CD4-positive, alpha-beta T cell treated with Interleukin-6 for 4 hours (primary cell): ENCODE data around the gene PDHX.
"Not testable (repeated sequence)": the region's sequence is repeated elsewhere in the genome, so short reads cannot be mapped to it uniquely, and the experiment has no call there.

Experiments
- DNase-seq: peaks from one replicate; pipeline ENCODE4 v3.0.0-alpha.2; 2020; ENCODE audit warnings: mixed read lengths

Gene PDHX

DNA sequence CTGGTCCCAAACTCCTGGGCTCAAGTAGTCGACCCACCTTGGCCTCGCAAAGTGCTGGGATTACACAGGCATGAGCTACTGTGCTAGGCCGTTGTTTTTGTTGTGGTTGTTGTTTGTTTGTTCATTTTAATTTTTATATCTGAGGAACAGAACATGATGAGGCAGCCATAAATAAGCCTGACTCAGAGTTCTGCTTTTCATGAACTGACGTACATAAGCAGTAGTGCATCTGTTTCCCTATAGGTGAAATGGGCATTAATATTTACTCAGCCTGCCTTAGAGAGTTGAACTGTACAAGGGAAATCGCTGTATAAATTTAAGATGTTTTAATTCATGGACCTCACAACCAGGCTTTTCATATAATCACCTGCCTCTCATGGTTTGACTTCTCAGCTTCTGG, 80.5 kb downstream of the PDHX start:
- DNase-seq = no peak

DNA sequence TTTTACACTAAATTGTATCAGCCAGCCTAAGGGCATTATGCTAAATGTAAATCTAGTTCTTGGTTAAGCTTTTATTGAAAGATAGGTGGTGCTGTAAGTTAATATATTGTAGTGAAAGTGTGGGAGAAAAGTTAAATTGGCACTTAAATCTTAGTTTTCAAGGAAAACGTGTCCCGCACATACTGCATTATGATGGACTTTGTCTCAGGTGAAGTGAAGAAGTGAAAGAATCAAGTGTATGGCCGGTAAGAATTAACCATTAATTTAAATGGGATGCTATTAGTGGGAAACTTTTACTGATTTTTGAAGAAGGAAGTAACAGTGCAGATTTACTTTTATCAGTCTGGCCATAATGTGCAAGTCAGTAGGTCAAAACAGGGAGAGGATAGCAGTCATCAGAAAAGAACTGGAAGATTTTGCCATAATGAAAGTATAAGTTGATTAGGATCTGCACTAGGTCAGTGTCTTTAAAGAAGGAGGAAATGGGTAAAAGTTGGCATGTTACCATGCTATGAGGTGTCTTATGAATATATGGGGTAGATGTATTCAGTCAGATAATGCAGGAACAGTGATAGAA, 81.6 kb downstream of the PDHX start:
- DNase-seq = no peak

DNA sequence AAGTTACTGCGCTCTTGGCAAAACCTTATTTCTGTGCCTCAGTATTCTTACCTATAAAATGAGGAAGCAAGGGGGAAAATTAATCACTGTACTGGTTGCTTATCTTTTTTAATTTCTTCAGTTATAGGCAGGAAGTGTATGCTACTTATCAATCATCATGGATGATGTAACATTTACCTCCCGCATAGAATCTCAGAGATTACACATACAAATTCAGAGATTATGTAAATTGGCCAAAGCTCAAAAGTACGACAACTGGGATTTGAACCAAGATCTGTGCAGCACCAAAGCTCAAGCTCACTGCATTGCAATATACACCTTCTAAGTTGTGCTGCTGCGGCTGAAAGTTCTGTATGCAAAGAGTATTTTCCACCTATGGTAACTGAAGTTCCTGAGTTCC, 83.0 kb downstream of the PDHX start:
- no peak for DNase-seq

DNA sequence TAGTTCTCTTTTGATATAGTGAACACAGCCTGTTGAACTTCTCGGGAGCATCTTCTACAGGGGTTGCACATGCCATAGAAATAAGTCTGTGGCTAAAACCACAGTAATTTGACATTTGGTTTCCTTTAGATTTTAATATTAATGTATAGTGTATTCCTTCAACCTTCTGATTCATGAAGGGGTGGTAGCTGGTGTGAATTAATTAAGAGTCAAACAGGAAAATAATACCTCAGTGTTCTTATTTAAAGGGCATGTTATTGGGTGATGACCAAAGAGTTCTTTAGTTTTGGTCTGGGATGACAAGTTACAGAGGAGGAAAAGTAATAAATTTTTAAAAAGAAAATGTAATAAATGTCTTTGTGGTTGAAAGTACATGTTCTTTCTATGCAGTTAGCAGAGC, 86.8 kb downstream of the PDHX start:
- no peak for DNase-seq

DNA sequence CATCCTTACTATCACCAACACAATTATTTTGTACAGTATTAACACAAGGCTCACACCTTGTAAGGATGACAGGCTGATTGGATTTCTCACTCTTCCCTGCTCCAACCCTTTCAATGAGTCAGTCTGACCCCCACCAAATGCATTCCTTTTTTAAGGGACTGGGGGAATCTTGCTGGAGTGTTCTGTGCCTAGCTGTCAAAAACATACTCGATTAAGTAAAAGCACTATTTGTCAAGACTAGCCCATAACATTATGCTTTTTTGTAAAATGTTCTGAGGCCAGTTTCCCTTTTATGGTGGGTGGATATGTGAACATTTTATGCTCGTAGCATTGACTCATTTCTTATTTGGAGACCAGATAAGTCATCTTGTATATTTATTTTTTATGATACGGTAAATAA, 87.2 kb downstream of the PDHX start:
- no peak for DNase-seq

DNA sequence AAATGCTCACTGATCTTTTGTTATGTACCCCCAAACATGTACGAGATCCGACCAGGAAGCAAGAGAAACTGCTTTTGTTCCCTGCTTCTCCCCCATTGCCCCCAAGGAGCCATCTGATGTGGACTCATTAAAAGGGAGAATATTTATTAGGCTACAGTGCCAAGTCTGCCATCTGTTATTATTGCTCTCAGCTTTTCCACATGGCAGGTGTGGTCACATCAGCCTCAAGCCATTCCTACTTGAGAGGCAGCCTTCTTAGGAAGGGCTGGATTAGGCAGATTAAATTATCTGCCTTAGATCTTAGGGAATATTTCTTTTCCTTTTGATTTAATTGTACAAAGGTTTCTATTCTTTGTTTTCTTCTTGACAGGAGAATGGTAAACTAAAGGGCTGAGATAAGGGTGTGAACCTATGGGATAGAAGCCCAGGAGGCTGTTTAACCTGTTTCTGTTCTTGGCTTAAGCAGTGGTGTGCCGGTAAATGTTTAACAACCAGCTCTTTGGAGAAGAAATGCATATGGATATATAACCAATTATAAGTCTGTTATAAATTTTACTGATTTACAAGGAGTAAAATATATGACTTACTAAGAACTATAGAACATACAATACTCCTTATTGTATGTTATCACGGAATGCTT, 88.8 kb downstream of the PDHX start:
- DNase-seq = no peak

DNA sequence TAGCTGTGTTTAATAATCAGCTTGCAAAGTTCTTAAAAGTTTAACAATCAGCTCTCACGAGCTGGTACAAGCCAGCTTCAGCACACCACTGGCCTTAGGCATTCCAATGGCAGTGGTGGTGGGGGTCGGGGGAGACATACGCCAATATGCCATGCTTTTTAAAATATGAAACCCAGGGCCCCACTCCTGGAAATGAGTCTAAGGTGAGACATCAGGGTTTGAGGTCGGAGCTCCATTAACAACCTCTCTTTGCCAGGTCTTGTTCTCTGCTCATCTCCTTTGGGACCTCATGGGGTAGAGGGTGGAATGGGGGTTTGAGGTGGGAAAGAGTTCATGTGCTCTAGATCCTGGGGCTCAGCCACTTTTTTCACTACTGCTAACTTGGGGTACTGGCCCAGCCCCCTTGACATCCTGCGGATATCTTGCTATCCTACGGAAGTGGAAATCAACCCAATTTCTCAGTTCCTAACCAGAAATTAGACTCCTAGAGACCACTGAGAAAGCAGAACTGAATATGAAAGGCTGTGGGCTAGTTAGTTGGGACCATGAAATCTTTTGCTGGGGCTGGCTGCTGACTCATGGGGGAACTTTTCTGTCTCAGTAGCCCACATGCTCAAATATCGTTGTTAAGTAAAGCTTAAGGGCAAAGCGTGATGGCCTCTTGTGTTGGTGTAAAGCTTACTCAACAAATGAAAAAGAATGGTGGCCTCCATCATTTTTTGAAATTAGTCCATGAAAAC, 90.1 kb downstream of the PDHX start:
- DNase-seq = peak; percentile 33

DNA sequence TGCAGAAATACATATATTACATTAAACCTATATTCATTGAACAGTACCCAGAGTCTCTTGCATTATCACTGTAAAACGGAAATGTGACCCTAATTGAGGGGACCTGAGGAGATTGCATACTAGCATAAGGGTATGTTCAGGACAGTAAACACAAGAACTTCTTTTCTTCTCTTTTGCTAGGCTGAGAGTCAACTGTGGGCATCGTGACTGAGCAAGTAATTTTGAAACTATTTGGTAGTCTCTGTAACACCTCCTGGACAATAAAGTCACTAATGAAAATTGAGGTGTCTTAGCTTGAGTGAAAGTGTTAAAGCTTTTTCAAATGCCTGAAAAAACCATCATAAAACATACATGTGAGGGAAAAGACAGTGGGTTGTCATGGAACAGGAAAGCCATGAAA, 90.9 kb downstream of the PDHX start:
- DNase-seq = no peak

DNA sequence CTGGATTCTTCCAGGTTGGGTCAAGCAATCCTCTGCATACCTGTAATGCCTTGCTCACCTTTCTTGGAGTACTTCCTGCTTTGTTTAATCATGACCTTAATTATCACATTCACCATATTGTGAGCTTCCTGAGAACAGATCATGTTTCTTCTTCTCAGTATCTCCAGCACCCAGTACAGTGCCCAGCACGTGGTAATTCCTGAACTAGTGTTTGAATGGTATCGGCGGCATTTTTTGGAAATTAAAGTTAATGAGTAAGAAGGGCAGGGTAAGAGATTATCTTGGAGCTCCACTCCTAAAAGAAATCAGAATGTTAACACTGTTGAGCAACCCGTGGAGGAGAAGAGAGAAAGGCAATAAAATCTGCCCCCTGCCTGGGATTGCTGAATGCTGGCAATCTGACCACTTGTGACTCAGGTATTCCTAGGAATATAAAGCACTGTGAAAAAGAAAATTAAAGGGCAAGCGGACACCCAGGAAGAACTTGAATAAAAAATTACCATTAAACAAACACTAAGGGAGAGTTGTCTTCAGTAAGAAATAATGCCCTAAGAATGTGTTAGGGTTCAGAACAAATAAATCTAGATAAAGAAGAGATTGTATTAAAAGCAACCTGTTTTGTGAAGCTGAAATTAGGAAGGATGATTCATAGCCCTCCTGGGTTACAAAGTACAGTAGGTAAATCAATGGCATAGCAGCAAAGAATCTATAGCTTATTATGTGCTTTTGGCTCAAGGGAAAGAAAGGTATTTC, 92.9 kb downstream of the PDHX start:
- no peak for DNase-seq

DNA sequence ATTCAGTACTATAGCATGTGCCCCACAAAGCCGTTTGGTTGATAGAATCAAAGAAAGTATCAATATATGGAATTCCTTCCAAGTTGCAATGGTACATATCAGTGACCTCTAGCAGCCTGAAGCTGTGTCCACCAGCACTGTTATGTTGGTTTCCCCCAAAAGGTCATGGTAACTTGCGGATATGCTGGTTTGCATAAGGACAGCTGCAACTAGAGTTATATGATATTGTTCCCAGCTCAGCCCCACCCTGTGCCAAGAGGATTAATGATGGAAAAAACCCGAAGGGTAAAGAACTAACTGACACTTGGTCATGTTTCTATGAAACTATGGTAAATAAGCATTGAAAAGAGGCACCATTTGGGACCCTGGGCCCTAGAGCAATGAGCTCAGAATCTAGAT, 93.5 kb downstream of the PDHX start:
- DNase-seq = no peak

DNA sequence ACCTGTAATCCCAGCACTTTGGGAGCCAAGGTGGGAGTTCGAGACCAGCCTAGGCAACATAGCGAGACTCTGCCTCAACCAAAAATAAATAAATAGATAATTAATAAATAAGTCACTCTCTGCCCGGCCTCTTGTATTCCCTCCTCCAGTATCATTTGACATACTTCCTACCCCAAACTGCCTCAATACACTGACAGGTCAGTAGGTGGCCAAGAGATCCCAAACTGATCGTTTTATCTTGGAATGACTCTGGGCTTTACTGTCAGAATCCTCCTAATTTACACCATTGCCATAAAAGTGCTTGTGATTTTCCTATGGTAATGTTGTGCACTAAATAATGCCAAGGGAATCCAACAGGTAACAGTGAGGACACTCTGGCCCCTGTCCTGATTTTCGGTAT, 94.2 kb downstream of the PDHX start:
- DNase-seq = no peak

DNA sequence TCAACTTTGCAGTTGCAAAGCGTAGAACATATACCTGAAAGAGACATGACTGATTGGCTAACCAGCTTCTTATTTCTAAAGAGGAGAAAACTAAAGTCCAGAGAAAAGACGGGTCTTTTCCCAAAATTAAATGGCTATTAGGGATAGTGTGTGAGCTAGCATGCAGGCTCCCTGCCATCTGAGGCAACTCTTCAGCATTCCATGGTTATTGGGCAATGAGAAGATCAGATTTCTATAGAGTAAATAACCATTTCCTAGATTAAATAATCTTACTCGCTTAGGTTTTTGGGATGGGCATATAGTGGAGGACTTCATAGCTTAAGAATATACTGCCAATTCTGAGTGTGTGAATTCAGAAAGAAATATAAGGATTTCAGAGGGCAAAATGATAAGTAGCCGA, 95.0 kb downstream of the PDHX start:
- DNase-seq = no peak

DNA sequence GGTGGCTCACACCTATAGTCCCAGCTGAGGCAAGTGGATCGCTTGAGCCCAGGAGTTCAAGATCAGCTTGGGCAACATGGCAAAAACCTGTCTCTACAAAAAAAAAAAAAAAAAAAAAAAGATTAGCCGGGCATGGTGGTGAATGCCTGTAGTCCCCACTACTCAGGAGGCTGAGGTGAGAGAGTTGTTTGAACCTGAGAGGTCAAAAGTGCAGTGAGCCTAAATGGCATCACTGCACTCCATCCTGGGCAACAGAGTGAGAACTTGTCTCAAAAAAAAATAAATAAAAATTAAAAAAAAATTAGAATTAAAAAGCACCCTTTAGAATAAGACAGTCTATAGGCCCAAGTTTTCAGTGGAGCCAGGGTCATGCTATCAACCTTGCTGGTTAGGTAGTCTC, 95.5 kb downstream of the PDHX start:
- DNase-seq = no peak

DNA sequence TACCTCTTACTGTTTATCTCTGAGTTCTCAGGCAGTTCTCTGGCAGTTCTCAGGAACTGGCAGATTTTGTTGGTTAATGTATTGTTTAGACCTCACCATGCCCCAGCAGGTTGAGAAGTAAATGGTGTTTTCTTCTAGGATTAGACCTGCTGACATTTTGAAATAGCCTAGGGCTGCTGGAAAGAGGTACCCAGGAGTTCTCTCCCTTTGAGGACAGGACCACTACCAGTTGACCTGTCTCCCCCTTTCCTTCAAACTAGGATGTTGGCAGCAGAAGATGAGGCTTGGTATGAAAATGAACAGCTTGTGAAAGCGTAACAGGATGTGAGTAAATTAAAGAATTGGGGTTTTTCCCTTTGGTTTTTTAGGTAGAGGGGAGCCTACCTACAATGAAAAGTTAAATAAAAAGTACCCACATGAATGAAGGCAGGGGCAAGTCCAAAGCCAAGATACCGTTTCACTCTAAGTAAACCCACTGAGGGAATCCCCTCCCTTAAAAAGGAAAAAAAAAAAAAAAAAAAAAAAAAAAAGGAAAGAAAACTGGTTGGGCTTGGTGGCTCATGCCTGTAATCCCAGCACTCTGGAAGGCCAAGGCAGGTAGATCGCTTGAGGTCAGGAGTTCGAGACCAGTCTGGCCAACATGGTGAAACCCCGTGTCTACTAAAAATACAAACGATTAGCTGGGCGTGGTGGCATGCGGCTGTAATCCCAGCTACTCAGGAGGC, 96.2 kb downstream of the PDHX start:
- no peak for DNase-seq

DNA sequence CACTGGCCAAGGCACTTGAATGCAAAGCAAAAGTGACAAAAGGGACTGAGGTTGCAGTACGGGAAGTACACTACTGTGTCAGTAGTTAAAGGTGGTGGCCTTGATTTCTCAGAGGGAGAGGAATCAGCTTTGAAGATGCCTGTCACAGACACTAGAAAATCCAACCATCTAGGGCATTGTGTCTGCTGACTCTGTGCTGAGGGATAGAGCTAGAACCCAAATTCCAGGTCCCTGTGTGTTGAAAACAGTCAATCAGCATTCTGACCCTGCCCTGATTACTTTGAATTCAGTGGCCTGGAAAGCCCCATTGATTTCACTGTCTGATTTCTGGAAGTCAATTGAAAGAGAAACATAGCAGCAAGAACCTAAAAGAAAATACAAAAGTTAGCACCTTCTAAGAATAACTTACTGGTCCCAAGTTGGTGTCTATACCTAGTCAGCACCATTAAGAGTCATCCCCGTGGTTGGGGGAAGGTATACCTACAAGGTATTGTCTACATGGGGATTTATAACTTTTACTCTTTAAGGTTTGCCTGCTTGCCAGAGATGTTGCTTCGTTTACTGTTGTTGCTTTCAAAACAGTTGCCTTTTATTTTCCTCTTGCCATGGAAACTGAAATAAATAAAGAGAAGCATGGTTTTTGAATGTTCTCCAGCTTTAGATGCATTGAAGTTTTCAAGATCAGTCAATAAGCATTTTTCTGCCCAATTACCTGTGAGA, 97.3 kb downstream of the PDHX start:
- peak; percentile 35 for DNase-seq

DNA sequence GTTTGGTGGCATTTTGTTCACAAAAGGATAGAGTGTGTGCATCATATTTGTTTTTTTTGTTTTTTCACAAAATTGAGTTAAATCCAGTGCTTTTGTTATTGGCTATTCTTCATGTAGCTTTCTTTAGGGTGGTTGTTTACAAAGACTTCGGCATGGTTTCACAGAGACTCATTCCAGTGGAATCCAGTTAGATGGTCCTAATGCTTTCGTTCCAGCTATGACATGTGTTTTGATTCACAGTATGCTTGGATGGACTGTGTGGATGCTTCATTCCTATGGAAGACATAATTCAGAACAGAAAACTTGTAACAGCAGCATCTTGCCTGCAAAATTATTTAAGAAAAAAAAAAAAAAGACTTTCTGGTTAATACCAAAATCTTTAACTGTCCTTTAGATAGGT, 97.9 kb downstream of the PDHX start:
- DNase-seq = no peak

DNA sequence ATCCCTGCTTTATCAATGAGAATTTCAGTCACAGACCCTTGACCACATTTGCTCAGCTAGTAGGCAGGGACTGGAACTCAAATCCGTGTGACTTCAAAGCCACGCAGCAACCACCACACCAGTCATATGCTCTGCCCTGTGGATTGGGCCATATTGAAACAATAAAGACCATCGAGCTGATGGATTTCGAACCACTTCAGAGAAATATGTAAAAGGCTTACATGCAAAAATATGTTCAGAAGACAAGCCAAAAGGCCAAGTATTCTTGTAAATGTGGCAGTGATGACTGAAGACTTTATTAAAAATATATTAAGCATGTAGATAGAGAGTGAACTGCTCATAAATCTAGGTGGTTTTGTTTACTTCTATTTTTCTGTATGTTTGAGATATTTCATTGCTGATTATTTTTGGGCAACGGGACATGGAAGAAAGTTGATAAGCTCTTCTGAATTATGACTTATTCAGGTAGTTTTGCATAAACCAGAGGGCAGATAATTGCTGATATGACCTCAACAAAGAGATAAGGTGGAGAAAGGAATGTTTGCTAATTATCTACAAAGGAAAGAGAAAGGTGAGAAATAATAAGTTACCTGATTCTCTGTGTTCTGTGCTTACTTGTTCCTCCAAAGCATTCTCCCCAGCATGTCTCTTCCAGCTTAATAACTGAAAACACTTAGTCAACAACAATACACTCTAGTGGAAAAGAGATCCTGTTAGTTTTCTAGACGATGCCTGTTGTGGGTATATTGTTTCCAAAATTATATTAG, 99.4 kb downstream of the PDHX start:
- DNase-seq = no peak

DNA sequence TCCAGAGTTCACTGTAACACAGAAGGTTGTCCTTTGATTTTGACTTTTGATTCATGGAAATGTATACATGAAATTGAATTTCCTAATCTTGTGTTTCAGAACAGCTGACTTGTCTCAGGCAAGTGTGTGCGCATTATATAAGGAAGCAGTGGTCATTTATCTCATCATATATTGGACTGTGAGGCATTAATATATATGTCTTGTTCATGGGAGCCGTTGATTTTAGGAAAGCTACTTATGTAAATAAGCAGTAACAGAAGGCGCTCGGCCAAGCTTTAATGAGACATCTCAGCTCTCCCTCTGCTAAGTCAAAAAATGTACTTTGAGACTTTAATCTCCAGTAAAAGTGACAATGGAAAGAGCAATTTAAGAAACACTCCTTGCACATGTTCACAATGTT, 100.5 kb downstream of the PDHX start:
- no peak for DNase-seq

DNA sequence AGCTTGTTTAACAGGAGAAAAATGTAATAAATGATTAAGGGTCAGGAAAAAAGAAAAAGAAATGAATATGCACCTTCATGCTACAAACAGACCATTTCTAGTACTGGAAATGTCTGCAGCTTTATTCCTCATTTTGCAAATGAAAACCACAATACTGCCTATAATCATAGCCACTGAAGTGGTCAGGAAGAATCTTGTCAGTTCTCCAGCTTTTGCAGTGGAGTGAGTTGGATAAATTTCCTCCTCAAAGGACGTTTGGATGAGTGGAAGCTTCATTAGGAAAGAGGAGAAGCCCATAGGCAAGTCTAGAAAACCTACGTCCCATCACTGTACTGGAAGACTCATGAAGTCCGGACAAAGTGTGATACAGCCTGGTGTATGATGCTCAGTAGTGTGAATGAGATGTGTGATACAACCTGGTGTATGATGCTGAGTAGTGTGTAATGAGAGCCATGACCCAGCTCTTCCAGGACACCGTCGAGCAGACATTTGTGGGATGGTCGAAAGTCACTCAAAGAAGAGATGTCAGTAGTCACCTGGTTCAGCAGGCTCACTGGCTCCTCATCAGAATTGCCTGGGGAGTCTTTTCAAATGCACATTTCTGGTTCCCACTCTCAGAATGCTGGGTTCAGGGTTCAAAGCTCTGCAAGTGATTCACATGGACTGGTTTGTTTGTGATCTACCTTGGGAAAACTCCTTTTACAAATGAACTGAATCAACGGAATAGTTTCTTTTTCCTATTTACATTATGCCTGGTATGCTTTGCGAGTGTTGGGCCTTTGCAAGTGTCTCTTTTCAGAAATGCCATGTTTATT, 101.3 kb downstream of the PDHX start:
- no peak for DNase-seq

DNA sequence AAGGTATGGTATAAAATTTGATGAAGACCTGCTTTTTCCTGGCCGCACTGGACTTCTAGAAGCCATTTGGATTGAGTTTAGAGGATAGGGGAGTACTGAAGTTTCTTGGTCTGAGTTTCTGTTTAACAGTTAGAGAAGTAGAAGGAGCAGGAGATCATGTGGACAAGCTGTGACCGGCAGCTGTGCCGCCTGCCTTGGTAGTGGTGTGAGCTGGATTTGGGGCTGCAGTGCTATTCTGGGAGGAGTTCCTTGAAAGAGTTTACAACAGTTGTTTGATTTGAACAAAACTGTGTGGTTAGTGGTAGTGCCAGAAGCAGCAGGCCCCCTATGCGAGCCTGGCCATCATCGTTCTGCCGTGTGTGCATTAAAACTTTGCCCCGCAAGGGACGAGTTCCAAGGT, 105.2 kb downstream of the PDHX start:
- DNase-seq = no peak

DNA sequence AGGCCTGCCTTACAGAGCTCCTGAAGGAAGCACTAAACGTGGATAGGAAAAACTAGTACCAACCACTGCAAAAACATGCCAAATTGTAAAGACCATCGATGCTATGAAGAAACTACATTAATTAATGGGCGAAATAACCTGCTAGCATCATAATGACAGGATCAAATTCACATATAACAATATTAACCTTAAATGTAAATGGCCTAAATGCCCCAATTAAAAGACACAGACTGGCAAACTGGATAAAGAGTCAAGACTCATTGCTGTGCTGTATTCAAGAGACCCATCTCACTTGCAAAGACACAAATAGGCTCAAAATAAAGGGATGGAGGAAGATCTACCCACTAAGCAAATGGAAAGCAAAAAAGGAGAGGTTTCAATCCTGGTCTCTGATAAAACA, 107.5 kb downstream of the PDHX start:
- not testable (repeated sequence) for DNase-seq
